ENCODE results near the gene RAPGEF6.

The RAPGEF6 gene

DNA sequence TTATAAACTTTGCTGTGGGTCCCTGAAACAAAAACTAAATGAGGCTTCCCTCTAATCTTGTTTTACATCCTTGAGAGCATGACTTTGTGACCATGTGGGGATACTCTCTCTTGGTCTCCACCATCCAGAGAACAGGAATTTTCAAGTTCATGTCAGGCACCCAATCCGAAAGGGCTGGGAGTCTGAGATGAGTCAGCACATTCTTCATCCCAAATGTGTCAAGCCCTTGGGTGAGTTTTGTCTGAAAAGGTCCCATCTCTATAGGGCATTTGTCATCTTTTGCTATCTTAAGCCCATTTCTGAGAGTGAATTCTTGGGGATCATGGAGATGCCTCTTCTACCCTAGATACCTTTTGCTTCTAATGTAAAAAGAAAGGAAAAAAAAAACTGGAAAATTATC is 26.9 kb upstream of the RAPGEF6 start (continued):
- TF ChIP-seq, protein P1, sequence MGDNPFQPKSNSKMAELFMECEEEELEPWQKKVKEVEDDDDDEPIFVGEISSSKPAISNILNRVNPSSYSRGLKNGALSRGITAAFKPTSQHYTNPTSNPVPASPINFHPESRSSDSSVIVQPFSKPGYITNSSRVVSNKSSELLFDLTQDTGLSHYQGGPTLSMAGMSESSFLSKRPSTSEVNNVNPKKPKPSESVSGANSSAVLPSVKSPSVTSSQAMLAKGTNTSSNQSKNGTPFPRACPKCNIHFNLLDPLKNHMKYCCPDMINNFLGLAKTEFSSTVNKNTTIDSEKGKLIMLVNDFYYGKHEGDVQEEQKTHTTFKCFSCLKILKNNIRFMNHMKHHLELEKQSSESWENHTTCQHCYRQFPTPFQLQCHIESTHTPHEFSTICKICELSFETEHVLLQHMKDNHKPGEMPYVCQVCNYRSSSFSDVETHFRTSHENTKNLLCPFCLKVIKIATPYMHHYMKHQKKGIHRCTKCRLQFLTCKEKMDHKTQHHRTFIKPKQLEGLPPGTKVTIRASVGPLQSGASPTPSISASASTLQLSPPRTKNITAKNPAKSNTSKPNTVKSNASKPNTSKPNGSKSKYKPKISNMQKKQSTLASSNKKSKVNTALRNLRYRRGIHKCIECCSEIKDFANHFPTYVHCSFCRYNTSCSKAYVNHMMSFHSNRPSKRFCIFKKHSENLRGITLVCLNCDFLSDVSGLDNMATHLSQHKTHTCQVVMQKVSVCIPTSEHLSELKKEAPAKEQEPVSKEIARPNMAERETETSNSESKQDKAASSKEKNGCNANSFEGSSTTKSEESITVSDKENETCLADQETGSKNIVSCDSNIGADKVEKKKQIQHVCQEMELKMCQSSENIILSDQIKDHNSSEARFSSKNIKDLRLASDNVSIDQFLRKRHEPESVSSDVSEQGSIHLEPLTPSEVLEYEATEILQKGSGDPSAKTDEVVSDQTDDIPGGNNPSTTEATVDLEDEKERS (tag by site-specific recombination; IDR thresholded peaks at IDR 0.05) = no peak
- TF ChIP-seq ZNF16 (tag by site-specific recombination; IDR thresholded peaks at IDR 0.05; ENCODE audit: low read depth) (no peak), ZNF223 (tag by site-specific recombination; IDR thresholded peaks at IDR 0.05) (no peak), ZBTB49 (tag by site-specific recombination; IDR thresholded peaks at IDR 0.05; ENCODE audit: low read depth) (no peak)

- H3K9me3 ChIP-seq (ENCODE audit: control insufficient read depth, insufficient read depth, low read depth, low read length) = no peaks in the 10 kb centered on the region
- H3K36me3 ChIP-seq (ENCODE audit: control insufficient read depth in 2 of 2, insufficient read depth in 1 of 2, low read length in 2 of 2) = peaks cover 8 to 48% of the 10 kb centered on the region in 2 experiments; a peak in 2 of 3 replicates
- TF ChIP-seq SP7 (tag by site-specific recombination; IDR thresholded peaks at IDR 0.05) = no peak
- no peak for TF ChIP-seq ZNF350 (tag by site-specific recombination; IDR thresholded peaks at IDR 0.05)
- no peak for TF ChIP-seq ZNF37A (tag by site-specific recombination; IDR thresholded peaks at IDR 0.05)
- TF ChIP-seq ZNF292 (tag by site-specific recombination; IDR thresholded peaks at IDR 0.05; ENCODE audit: borderline replicate concordance, low read depth) = no peak
- no peak for TF ChIP-seq MEIS1 (CRISPR knock-in tag; IDR thresholded peaks at IDR 0.05; ENCODE audit: borderline replicate concordance)
- TF ChIP-seq AEBP2 (tag by site-specific recombination; IDR thresholded peaks at IDR 0.05; ENCODE audit: borderline replicate concordance) = no peak
- TF ChIP-seq, protein P2, sequence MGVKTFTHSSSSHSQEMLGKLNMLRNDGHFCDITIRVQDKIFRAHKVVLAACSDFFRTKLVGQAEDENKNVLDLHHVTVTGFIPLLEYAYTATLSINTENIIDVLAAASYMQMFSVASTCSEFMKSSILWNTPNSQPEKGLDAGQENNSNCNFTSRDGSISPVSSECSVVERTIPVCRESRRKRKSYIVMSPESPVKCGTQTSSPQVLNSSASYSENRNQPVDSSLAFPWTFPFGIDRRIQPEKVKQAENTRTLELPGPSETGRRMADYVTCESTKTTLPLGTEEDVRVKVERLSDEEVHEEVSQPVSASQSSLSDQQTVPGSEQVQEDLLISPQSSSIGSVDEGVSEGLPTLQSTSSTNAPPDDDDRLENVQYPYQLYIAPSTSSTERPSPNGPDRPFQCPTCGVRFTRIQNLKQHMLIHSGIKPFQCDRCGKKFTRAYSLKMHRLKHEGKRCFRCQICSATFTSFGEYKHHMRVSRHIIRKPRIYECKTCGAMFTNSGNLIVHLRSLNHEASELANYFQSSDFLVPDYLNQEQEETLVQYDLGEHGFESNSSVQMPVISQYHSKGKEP (tag by site-specific recombination; IDR thresholded peaks at IDR 0.05) = no peak
- no peak for TF ChIP-seq ZNF664 (tag by site-specific recombination; IDR thresholded peaks at IDR 0.05)
- TF ChIP-seq ZNF266 (tag by site-specific recombination; IDR thresholded peaks at IDR 0.05; ENCODE audit: low read depth) = no peak
- TF ChIP-seq BCL11B (tag by site-specific recombination; IDR thresholded peaks at IDR 0.05; ENCODE audit: low read depth) = no peak
- TF ChIP-seq ZNF549 (tag by site-specific recombination; IDR thresholded peaks at IDR 0.05) = no peak
- TF ChIP-seq, protein P3, sequence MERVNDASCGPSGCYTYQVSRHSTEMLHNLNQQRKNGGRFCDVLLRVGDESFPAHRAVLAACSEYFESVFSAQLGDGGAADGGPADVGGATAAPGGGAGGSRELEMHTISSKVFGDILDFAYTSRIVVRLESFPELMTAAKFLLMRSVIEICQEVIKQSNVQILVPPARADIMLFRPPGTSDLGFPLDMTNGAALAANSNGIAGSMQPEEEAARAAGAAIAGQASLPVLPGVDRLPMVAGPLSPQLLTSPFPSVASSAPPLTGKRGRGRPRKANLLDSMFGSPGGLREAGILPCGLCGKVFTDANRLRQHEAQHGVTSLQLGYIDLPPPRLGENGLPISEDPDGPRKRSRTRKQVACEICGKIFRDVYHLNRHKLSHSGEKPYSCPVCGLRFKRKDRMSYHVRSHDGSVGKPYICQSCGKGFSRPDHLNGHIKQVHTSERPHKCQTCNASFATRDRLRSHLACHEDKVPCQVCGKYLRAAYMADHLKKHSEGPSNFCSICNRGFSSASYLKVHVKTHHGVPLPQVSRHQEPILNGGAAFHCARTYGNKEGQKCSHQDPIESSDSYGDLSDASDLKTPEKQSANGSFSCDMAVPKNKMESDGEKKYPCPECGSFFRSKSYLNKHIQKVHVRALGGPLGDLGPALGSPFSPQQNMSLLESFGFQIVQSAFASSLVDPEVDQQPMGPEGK (tag by site-specific recombination; IDR thresholded peaks at IDR 0.05) = no peak
- TF ChIP-seq ZNF2 (tag by site-specific recombination; IDR thresholded peaks at IDR 0.05) = no peak
- TF ChIP-seq ZNF341 (tag by site-specific recombination; IDR thresholded peaks at IDR 0.05; ENCODE audit: low read depth) = no peak
- no peak for TF ChIP-seq ZNF558 (tag by site-specific recombination; IDR thresholded peaks at IDR 0.05)
- no peak overlapping the region for H3K27ac ChIP-seq (ENCODE audit: extremely low read depth, low read depth, low read length)
- POLR2A ChIA-PET = no interaction called here
- no peak overlapping the region for H3K4me3 ChIP-seq (ENCODE audit: low read depth, low read length)
- H3K4me1 ChIP-seq (ENCODE audit: control insufficient read depth, insufficient read depth, low read length) = no peaks in the 10 kb centered on the region
- CTCF ChIA-PET = no interaction called here
Observed at GRCh38 chr5:131659841-131660240, 24.8 kb upstream of the RAPGEF6 start.

All from HEK293 (cell line).